GM19452 (cell line): ENCODE results near the gene JPH3.

Source experiments
- ATAC-seq: cut with Tn5 transposase; IDR thresholded peaks from one replicate; pipeline ENCODE4 v1.9.1; 2021; ENCODE audit not compliant: unreplicated experiment

JPH3 gene

DNA sequence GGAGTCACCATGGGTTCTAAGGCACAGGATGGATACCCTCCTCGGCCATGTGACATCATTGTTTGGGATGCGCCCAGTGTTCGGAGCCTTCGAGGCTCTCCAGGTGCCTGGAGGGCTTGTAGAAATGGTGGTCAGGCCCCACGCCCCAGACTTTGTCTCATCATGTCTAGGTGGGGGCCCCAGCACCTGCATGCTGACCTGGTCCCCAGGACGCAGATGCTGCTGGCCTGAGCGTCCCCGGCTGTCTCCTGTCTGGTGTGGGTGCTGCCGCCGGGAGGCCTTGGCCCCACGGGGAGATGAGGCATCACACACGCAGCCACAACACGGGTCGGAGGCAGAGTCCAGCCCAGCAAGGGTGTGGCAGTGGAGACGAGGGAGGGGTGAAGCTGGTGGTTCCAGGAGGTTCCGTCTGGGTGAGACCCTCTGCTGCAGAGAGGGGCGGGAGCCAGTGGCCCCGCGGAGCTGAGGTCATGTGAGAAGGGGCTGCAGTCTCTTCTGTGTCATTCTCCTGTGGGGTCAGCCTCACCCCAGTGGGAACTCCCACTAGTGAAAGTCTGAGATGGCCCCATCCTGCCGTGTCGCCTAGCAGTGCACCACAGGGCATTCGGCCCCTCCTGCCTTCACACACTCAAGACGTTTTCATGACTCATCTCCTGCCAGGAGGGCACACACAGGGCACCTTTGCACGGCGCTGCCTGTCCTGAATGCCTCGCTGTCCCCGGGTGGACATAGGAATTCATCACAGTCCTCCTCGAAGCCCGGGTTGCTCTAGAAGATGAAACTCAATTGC lies 46.6 kb downstream of the JPH3 start:
- no peak for ATAC-seq

- ATAC-seq, result no peak
Observed at GRCh38 chr16:87652386-87652785, 50.1 kb downstream of the JPH3 start.

DNA sequence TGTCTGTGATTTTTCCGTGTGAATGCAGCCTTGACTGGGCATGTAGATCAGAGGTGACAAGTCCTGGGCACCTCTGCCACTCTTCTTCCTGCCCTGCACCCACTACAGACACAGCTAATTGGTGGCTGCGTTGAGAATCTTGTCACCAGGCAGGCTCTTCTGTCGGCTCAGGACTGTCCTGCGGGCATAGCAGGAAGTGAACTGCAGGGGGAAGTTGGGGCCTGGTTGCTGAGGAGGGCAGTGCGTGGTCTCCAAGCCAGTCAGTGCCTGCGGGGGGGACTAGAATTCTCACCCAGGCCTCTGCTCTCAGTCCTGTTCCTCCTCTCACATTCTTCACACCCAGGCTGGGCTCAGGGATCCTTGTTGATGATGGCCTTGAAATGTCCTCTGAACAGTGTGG lies 50.5 kb downstream of the JPH3 start:
- ATAC-seq, result no peak

DNA sequence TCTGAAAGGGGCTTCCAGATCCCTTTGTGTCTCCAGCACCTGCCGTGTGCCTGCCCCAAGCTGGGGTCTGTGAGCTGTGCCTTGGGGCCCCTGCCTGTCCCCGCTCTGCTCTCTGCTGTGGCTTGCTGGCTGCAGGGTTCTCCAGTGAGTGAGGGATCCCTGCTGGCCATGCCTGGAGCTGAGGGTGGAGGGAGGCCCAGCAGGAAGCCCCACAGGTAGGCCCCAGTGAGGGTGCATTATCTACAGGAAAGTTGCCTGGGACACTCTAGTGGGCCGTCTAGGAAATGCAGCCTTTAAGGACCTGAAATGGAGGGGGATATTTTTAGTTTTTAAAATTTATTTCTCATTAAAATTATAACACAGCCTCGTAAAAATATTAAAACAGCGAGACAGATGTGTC lies 50.9 kb downstream of the JPH3 start:
- ATAC-seq, result no peak

- no peak for ATAC-seq
Observed at GRCh38 chr16:87654826-87655225, 52.5 kb downstream of the JPH3 start.

- ATAC-seq, result no peak
Observed at GRCh38 chr16:87656328-87656727, 54.0 kb downstream of the JPH3 start.

GRCh38 chr16:87657621-87658192 lies 55.4 kb downstream of the JPH3 start:
- ATAC-seq, result no peak

GRCh38 chr16:87658564-87659225 lies 56.4 kb downstream of the JPH3 start:
- ATAC-seq, result no peak

- no peak for ATAC-seq
Observed at GRCh38 chr16:87661561-87661960, 59.3 kb downstream of the JPH3 start.

- no peak for ATAC-seq
Observed at GRCh38 chr16:87662254-87663204, 60.2 kb downstream of the JPH3 start.

DNA sequence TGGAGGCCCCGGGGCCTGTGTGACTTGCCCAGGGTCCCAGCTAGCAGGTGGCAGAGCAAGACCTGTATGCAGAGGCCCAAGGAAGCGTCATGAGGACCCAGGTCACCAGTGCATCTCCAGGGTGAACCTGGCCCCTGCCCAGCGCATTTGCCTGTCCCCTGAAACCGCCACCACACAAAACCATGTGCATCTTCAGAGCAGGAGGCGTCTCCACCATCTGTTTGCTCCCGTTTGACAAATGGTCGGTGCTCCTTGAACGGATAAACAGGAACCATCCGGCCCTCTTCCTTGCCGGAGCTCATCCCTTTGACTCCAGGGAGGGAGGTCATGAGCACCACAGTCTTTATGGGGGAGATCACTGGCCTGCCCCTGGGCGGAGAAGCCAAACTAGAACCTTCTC lies 62.5 kb downstream of the JPH3 start:
- no peak for ATAC-seq

GRCh38 chr16:87665193-87665592 lies 62.9 kb downstream of the JPH3 start:
- ATAC-seq, result no peak

GRCh38 chr16:87666919-87667318 lies 64.6 kb downstream of the JPH3 start:
- no peak for ATAC-seq

- no peak for ATAC-seq
Observed at GRCh38 chr16:87667443-87667842, 65.1 kb downstream of the JPH3 start.

DNA sequence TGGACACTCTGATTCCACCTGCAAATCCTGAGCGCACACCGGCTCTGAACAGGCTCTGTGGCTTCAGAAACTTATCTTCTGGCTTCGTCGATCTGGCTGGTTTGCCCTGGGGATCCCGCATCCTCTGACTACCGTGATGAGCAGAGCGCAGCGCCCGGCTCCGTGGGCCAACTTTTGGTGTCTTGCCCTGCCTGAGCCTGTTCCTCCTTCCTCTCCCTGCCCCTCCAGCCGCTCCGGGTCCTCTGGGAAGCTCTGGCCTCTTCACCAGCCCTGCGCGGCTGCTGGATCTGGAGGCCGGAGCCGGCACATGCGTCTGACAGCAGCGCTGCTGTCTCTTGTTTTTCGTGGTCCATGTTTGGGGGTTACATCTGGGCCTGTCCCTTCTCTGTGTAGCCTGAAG lies 65.6 kb downstream of the JPH3 start:
- ATAC-seq, result no peak

- no peak for ATAC-seq
Observed at GRCh38 chr16:87669672-87670071, 67.4 kb downstream of the JPH3 start.

- no peak for ATAC-seq
Observed at GRCh38 chr16:87671221-87671620, 68.9 kb downstream of the JPH3 start.

GRCh38 chr16:87671715-87672270 lies 69.5 kb downstream of the JPH3 start:
- no peak for ATAC-seq

- no peak for ATAC-seq
Observed at GRCh38 chr16:87674419-87674818, 72.1 kb downstream of the JPH3 start.

DNA sequence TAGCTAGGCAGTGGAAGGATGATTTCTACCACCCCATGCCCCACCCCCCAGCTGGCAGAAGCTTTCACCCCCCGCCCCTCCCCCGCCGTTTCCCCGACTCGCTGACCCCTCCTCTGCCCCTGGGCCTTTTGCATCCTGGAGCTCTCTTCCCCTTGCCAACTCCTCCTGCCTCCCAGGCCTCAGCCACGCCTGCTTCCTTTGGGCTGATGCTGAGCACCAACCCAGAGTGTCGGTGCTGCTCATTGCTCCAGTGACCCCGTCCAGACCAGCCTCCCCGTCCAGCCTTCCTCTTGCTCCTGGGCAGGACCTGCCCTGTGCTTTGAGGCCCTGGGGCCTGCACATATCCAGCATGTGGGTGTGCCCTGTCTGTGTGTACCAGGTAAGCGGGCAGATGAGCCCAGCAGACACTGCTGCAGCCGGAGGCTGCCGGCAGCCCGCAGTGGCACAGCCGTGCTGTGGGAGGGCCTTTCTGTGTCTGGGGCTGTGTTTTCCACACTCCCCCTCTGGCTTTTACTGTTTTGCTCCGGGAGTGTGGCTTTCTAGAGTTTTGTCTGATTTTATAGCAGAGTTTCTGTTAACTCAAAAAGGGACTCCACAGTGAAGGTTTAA lies 72.9 kb downstream of the JPH3 start:
- no peak for ATAC-seq
